ENCODE data around the gene LDHAL6A.
A peak's percentile ranks its signal among the peaks of the same experiment; 100 is the strongest.

DNA sequence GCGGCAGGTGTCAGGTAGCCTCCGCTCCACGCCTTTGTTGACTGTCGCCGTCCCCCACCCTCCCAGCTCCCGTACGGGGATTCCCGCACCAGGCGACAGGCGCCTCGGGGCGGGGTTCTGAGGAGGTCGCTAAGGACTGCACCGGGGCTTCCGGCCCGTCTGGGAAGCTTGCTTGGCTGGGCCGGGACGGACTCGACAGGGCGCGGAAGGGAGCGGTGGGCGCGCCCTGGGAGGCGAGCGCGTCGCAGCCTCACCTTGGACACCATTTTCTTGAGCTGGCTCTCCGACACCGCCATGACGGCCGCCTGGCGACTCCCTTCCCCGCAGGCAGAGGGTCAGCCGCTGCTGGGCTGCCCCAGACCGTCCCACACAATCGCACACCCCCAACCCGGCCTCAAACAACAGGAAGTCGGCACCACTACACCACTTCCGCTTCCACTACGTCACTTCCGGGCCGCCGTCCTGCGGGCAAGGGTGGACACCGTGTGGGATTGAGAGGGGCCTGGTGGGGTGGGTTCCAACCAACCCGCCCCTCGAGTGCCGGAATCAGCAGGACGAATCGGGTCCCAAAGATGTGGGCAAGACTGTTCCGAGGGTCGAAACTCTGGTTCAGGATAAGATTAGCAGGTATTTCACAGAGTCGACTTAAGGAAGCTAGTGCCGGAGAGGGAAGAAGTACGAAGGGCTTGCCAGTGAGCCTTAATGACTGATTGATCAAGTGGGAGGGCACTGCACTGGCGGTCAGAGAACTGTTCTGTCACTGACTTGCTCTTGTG lies 71.1 kb downstream of the LDHAL6A start, which contains the start of gene TSG101:
- TF ChIP-seq EZH2 (IDR thresholded peaks at IDR 0.05): no peak
- TF ChIP-seq POLR2AphosphoS5 (IDR thresholded peaks at IDR 0.05; ENCODE audit: borderline replicate concordance, low read depth, low read length): peak; percentile 99
- TF ChIP-seq FOXP2 (optimal IDR thresholded peaks at IDR 0.05; ENCODE audit: control extremely low read depth, extremely low read length, insufficient read depth): peak; percentile 92
